ENCODE measurements around the gene TMEM38A.

TMEM38A gene, protein sequence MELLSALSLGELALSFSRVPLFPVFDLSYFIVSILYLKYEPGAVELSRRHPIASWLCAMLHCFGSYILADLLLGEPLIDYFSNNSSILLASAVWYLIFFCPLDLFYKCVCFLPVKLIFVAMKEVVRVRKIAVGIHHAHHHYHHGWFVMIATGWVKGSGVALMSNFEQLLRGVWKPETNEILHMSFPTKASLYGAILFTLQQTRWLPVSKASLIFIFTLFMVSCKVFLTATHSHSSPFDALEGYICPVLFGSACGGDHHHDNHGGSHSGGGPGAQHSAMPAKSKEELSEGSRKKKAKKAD

DNA sequence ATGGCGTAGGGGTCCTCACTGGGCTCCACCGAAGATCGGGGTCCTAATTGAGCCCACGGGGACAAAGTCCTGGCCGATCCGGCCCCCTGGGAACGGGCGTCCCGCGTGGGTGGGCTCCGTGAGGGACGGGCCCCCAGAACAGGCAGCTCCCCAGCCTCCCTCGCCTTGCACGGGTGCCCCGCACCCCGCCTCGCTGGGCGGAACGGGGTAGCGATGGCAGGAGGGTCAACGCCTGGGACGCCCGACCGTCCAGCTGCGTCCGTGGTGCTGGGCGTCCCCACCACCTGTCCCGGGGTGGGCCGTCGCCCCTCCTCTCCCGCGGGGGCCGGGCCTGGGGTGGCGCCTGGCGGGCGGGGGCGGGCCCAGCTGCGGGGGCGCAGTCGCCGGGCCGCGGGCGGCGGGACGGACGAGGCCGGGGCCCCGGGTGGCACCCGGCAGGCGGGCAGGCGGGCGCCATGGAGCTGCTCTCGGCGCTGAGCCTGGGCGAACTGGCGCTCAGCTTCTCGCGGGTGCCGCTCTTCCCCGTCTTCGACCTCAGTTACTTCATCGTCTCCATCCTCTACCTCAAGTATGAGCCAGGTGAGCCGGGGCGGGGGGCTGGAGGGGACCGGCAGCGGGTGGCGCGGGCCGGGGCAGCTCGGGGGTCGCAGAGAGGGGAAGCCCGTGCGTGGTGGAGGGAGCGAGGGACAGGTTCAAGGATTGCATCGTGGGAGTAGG lies at the start of gene TMEM38A:
Gene TMEM38A, plus strand, starts transcription at position 377 of the 717 bp plus-strand sequence. Its CDS starts 79 bp downstream, at position 456.
- DNase-seq: peak in 33 of 58 donors; percentile 6 to 67 (median 34)

DNA sequence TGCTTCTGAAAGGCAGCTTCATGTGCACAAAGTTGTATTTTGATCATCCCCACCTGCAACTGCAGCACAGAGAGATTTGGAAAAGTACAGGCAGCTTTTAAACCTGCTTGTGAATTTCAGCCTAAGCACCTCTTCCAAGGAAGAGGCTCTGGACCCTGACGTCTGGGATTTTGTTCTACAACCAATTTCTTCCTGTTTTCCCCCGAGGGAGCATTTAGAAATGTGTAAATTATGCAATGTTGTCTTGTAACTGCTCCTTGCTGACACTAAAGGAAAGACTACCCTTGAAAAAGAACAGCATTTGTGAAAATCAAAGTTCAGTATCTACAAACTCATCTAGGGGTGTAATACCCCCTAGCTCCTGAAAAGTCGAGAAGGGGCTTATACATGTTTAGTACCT lies 48.3 kb upstream of the TMEM38A start:
- no peak for DNase-seq

DNA sequence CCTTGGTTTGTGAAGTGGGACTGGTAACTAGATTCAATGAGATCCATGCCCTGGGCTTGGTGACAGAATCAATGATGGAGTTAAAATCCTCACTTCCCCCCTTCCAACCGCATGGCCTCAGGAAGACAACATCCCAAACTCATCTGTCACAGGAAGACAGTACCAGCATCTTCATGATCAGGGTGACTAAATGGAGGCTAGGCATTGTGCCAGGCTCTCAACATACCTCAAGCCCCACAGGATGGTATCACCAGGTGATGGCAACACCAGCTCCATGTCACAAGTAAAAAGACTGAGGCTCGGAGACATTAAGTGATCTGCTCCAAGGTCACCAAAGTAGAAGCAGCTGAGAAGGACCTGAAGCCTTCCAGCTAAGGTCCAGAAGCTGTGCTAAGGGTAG lies 47.1 kb upstream of the TMEM38A start:
- DNase-seq: no peak

DNA sequence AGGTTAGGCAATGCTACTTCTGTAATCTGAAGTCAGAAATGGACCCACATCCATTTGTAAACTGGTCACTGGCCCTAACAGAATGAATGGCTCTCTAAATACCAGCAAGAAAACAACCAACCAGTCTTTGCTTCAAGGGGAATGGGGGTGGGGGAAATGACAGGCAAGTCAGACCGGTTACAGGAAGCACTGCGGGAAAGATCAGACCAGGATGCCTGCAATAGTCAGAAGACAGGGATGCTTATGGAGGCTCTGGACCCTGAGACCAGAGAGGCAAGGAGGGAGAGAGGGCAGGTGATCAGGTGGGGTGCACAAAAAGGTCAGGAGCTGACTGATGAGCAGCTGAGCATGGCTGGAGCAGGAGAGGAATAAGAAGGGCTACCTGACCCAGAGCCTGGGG lies 46.0 kb upstream of the TMEM38A start:
- DNase-seq: no peak

DNA sequence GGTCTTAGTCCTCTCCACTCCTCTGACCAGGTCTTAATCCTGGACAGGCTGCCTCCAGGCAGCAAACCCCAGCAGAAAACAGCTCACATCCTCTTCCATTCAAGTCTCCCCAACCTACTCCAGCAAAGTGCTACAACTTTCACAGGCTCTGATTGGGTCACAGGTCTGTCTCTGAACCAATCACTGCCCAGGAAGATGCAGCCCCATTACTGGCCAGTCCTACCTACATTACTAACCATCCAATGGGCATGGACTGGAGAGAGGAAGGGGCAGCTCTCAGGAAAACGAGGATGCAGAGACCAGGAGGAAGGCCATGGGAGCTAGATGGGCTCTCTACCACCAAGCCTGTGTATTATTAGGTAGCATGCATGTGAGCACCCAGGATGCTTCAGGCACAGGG lies 45.1 kb upstream of the TMEM38A start:
- DNase-seq: no peak

DNA sequence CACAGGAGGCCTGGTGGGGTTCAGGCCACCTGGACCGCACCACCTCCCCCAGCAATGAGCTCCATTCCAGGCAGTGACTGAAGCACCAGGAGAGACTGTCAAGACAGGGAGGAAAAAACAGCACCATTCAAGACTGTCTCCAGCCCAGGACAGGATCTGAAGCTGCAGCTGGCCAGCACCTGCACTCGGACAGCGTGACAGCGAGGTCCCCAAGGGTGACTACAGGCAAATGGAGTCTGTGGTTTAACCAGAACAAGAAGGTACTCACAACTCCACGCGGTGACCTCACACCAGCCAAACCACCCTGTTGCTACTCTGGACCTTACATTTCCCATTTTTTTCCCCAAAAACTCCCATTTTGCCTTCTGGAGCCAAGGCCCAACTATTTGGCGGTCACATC lies 42.7 kb upstream of the TMEM38A start:
- DNase-seq: no peak

DNA sequence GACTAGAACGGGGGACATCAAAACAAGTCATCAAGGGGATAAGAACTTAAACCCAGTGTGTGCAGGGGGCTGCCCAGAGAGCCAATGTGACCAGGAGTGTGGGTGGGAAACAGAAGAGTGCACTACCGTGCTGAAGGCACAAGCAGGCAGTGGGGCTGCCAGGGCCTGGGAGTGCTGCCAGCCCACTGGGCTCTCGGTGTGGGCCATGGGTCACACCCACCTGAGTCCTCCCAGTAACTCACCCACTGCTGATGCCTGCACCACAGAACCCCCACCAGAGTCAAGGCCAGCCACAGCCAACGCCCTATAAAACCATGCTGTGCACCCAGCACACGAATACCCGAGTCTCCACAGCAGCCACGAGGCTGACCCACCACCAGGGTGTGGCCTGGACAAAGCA lies 41.5 kb upstream of the TMEM38A start:
- peak in 6 of 58 donors; percentile 0 to 17 (median 5) for DNase-seq

DNA sequence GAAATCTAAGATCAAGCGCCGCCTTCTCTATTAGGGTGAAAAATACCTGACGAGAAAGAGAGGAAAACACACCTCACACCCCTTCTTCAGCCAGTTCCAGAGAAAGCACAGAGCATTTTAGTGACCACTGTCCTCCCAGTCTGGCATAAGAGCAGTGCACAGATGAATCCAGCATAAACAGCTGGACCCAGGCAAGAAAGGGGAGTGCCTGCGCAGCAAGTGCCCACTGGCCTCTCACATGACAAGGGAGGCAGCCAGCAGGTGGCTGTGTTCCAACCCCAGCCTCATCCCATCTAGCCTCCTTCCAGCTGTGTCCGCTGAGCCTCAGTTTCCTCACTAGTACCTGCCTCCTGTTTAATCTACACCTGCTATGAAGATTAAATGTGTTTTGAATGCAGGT lies 40.9 kb upstream of the TMEM38A start:
- peak in 3 of 58 donors; percentile 3 to 44 (median 10) for DNase-seq

DNA sequence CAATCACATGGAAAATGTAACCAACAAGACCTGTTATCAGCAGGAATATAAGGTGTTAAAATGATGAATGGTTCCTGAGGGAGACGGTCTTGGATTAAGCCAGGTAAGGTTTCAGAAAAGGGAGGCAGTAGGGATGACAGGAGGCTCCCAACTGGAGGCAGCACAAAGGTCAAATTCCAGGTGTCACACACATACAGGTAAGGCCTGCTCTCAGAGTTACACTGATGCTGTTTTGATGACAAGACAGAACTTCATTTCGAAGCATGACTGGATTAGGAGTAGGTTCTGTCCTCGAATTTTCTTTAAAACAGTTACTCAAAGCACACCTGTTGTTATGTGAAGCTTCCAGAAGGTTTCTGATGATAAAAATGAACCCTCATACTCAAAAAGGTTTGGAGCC lies 40.4 kb upstream of the TMEM38A start:
- DNase-seq: no peak

DNA sequence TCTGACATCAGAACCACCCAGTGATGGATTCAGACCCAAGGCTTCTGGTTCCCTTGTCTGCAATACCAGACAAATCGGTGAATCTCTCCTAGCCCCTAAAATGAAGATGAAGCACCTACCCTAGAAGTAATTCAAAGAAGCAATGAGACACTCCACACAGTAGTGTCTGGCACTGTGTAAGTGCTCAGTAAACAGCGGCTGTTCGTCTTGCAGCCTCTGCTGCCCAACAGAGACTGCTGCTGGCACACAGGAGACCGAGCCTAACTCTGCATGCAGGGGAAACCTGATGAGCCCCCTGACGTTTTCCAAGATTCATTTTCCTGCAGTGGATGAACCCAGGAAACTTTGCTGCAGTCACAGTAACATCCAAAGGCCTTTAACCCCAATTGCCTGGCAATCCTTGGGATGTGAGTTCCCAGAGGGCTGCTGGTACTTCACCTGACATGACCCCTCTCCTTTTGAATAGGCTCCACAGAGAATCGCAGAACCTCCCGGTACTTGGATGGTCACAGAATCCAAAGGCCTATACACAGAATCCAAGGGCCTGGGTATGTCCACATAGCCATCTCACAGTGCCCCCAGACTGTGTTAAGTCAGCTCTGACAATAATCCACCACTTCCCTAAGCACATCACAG lies 39.7 kb upstream of the TMEM38A start:
- DNase-seq: no peak

DNA sequence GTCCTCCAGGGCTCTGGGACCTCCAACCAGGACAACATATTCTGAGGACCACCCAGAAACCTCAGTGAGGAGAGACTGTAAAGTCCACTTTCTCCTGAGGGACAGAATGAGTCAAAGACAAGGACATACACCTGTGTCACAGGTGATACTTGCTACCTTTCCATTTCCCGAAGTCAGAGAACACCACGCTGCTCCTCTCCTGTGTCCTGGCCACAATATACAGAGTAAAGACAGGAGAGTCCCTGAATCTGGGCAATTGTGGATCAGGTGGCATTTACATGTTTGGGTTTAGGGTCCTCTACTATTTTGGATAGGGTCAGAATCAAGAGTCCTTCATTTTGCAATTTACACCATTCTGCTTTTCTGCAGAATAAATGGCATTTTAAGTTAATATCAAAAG lies 37.9 kb upstream of the TMEM38A start:
- no peak for DNase-seq

DNA sequence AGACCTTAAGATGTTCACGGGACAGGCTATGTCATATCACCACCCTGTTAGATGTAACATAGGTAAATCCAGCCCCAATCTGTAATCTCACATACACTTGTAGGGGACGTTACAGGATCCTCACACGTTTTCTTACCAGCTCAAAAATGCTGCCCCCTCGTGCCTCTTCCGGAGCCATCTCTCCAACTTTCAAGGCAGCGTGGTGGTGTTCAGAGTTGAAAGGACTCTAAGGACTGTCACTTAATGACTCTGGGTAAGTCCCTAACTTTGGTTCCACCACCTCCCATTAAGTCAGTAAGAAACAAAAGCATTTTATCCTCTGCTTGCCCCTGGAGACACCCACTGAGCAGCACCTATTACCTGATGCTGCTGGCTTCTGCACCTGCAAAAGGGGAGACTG lies 37.4 kb upstream of the TMEM38A start:
- DNase-seq: no peak

DNA sequence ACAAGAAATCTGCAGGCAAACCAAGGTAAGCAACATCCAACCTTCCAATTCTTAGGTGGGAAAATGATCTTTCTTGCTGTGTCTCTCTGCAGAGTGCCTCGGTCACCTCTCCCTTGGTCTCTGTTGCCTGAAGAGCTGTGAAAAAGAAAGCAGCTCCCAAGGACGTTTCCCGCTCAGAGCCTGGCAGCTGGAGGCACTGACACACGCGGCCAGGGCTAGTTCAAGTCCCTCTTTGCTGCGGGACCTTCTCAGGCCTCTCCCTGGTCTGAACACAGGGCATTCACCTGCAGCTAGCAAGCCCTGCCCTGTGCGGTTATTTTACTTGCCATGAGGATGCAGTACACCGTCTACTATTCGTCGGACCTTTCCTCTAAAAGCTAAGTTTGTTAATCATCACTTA lies 36.7 kb upstream of the TMEM38A start:
- no peak for DNase-seq

DNA sequence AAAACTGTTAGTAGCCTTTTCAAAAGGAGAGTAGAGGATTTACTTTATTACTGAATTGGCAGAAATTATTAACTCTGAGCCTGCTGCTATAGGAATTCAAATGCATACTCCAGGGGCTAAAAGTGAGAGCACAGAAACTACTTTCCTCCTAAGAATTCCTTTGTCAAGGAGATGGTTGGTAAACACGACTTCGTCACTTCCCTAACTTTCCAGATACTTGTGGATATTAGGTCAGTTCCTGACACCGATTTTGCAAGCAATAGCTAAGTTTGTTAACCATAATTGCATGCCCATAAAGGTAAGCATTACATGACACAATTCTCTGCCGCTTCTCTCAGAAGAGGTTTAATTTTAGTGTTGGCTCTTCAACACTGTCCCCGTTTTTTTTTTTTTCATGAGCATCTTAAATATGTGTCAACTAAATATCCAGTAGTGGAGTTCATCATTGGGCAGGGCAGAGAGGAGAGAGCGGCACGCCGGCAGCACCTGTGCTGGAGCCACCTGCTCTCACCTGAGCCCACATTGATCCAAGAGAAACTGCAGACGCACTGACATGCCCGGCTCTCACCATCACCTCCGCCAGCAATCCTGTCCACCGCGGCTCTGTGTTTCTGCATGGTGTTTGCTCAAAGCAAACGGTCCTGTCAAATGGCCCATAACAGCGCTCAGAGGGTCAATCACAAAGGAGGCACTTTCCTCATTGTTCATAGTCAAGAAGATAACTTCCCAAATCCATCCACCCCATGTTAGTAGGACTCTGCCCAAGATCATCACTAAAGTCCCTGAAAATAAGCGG lies 35.6 kb upstream of the TMEM38A start:
- no peak for DNase-seq

DNA sequence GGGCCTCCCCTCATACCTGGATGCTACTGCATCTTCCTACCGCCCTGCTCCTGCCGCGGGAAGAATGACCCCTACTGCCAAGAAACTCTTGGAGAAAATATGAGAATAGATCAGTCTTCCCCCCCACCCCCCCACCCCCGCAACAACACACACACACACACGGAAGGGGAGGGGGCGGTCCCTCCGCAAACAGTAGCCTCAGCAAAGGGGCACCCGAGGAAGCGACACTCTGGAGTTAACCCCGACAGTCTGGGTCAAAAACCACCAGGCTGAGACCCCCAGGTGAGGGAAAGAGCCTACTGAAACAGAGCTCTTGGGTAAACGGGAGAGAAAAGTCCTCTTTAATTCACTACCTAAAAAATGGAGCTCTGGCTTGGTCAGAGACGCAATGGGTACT lies 34.1 kb upstream of the TMEM38A start:
- no peak for DNase-seq

DNA sequence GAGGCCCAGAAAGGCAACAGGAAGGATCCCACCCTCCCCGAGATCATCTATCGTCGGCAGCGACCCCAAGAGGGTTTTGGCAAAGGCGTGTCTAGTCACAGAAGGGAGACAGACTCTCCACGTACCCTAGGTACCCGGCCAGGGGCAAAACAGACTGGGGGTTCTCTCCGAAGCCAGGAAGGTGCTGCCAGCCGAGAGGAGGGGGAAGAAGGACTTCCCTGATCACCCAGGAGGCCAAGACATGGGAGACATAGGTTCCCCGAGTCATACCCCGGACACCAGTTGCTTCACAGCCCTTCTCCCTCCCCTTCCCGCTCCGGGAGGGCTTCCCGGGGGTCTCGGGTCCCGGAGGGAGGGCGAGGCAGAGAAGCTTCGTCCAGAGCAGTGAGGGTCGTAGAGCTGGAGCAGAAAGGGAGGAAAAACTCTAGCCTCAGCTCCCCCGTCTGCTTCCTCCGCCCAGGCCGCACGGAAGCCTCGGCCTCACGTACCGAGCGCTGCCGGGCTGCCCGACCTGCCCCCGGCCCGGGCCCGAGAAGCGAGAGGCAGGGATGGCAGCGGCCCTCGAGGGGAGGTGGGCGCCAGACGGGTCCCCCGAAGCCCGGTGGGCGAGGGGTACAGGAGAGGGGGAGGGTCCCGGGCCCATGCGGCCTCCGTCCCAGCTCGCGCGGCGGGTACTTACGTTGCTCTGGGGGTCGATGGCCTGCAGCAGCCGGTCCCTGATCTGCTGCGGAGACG lies 33.6 kb upstream of the TMEM38A start:
- peak in 4 of 58 donors; percentile 33 to 50 (median 44) for DNase-seq

DNA sequence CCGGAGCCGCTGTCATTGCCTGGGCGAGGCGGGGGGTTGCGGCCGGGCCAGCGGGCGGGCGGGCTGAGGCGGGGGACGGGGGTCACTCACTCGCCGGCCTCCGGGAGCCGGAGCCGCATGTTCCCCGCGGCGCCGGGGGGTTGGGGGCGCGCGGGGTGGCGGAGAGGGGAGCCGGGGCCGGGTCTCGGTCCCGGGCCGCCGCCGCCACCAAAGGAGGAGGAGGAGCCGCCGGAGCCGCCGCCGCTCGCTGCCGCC lies 33.1 kb upstream of the TMEM38A start:
- peak in 1 of 58 donors; percentile 56 for DNase-seq

DNA sequence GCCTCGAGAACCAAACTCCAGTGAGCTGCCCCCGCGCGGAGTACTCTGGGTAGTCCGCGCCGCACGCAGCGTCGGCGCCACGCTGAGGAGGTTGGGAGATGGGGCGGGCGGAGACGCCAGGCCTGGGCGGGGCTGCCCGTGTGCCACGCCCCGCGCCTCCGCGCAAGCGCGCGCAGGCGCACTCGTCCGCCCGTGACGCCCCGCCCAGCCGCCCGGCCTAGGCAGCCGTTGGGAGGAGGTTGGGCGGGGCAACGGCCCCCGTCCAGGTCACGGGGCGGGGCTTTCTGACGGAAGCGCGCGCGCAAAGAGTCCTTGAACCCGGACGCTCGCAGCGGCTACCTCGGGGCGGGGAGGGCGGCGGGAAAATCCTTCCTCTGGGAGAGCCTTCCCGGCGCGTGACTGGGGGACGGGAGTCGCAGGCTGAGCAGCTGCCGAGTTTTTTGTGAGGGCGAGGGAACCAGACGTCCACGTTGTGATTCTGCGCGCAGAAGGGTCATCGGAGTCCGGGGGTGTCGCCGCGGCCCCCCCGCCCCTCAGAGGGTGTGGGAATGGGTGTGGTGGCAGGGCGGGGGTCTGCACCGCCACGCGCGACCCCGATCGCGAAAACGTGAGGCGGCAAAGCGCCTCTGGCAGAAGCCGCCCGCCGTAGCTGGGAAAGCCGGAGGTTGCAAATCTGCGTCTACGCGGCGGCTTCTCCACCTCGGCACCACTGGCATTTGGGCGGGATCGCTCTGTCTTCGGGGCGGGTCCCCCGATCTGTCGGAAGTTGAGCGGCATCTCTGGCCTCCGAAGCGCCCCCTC lies 32.6 kb upstream of the TMEM38A start, which contains the start of gene MED26:
Gene MED26, minus strand, starts transcription at position 22 of the 801 bp plus-strand sequence. CDS start 261 bp downstream, outside the sequence.
- DNase-seq: peak; percentile 63 to 100 (median 93)

DNA sequence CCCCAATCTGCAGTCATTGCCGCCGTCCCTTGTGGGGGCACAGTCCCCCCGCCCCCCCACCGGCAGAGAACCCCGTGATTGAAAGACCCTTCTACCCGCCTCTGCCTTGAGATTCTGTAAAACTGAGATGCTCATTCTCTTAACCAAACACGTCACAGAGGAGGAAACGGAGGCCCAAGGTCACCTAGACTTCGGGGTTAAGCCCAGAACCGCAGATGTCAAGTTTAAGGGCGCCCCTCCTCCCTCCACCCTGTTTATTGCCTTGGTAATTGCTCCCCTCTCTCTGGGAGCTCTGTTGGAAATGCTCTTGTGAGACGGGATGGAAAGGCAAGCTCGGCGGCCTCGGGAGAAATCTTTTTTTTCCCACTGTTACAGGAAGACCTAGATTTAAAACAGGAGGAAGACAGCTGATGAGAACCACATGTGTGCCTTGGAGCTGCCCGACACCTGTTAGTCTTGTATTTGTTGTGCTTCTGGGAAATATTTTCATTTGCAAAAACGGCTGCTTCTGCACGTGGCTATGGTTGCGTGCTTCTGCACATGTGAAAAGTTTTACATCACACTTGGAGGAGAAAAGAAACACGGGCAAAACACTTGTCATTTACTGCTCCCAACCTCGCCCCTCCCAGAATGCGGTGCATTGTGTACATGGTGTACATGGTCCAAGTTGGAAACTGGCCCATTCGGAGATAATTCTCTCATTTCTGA lies 31.8 kb upstream of the TMEM38A start:
- DNase-seq: peak in 8 of 58 donors; percentile 16 to 53 (median 32)
